ENCODE data around the gene KLHDC7A.

Gene KLHDC7A

DNA sequence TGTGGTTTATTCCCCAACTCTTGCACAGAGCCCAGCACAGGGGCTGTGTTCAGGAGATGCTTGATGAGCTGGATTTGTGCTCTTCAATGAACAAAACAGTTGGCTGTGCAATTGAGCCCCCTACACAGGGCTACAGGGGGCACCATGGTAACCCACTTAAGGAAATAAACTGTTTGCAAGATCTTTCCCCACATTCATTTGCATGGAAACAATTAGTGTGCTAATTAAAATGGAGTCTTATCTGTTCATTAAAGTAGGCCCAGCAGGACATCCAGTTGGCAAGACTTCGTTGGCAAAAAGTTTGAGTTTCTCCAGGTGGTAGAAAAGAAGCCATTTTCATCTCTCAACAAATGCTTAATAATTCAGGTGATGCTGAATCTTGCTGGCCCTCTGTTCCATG is 15.3 kb downstream of the KLHDC7A start:
- H3K4me3 ChIP-seq (ENCODE audit: low read length) = no peak overlapping the region
- no peak for DNase-seq (ENCODE audit: low read depth, low spot score)

DNA sequence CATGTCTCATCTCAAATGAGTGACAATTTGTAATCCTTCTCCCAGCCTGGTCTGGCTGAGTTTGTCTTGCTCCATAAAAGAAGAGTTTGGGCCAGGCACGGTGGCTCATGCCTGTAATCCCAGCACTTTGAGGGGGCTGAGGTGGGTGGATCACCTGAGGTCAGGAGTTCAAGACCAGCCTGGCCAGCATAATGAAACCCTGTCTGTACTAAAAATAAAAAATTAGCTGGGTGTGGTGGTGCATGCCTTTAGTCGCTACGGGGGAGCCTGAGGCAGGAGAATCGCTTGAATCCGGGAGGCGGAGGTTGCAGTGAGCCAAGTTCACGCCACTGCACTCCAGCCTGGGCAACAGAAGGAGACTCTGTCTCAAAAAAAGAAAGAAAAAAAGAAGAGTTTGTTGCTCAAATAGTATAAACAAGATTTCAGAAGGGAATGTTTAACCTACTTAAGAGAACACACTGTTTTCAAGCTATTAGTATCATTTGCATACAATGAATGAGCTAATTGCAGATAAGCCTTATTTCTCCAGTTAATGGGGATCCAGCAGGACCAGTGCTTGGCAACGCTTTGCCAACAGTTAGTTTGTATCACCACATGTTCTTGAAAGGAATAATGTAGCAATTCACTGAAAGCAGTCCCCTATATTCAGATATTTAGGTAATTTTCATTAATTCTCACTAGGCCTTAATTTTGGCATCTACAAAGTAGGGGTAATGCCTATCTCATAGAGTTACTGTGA is 15.9 kb downstream of the KLHDC7A start:
- H3K4me3 ChIP-seq (ENCODE audit: low read length) = no peak overlapping the region
- DNase-seq (ENCODE audit: low read depth, low spot score) = no peak

- H3K4me3 ChIP-seq (ENCODE audit: low read length) = no peak overlapping the region
- DNase-seq (ENCODE audit: low read depth, low spot score) = no peak
These were observed 21.1 kb downstream of the KLHDC7A start for GRCh38 chr1:18501833-18502232.

- no peak for DNase-seq (ENCODE audit: low read depth, low spot score)
- no peak overlapping the region for H3K4me3 ChIP-seq (ENCODE audit: low read length)
These were observed 23.9 kb downstream of the KLHDC7A start for GRCh38 chr1:18504609-18505008.

DNA sequence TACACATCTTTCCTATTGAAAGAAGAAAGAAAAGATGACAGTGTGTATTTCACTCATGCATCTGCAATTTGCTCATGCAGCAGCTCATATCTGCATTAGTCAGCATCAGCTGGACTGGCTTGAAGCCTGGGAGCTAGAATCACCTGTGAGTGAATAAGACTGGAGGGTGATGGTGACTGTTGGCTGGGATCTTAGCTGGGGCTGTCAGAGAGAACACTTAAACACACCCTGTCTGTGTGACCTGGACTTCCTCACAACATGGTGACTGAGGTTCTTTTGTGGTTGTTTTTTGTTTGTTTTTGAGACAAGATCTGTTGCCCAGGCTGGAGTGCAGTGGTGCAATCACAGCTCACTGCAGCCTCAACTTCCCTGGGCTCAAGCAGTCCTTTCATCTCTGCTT is 24.9 kb downstream of the KLHDC7A start:
- no peak for DNase-seq (ENCODE audit: low read depth, low spot score)
- H3K4me3 ChIP-seq (ENCODE audit: low read length) = no peak overlapping the region

GRCh38 chr1:18508084-18508483 is 27.4 kb downstream of the KLHDC7A start:
- H3K4me3 ChIP-seq (ENCODE audit: low read length) = no peak overlapping the region
- DNase-seq (ENCODE audit: low read depth, low spot score) = no peak

DNA sequence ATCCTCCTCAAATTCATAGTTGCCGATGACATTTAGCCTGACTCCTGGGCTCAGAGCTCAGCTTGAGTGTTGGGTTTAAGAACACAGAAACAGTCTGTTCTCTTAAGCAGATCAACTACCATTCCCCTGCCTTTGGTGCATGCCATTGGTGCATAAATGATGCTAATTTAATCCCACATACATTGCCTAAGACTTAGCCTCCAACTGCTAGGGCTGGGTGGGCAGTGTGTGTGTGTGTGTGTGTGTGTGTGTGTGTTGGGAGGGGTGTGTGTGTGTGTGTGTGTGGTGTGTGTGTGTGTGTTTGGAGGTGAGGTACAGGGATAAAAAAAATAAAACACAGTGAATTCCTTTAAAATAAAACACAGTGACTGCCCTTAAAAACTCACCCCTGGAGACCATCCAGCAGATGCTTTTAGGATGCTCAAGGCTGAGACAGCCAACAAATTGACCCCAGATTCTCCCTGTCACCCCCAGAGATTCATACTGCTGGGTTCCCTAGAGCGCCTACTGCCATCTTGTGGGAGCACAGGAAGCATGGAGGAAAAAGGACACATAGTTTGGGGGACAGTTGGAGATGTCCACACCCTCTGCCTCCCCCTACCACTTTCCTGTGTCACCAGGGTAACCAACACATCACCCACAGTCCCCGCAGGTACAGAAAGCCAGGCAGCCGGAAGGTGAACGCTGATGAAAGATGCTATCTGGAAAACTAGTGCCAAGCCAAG is 30.6 kb downstream of the KLHDC7A start:
- no peak for DNase-seq (ENCODE audit: low read depth, low spot score)
- no peak overlapping the region for H3K4me3 ChIP-seq (ENCODE audit: low read length)

DNA sequence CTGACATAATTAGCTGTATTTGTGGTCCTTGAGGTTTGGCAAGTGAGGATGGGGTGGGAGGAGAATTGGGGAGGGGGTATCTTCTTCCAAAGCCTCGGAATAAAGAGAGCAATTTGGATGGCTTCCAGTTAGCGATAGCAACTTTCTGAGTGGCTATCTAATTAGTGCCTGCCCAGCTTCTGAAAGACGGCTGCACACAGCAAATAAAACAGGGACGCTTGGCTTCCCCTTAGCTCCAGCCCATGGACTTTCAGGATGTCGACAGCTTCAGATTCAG is 31.1 kb downstream of the KLHDC7A start:
- H3K4me3 ChIP-seq (ENCODE audit: low read length) = no peak overlapping the region
- DNase-seq (ENCODE audit: low read depth, low spot score) = no peak

DNA sequence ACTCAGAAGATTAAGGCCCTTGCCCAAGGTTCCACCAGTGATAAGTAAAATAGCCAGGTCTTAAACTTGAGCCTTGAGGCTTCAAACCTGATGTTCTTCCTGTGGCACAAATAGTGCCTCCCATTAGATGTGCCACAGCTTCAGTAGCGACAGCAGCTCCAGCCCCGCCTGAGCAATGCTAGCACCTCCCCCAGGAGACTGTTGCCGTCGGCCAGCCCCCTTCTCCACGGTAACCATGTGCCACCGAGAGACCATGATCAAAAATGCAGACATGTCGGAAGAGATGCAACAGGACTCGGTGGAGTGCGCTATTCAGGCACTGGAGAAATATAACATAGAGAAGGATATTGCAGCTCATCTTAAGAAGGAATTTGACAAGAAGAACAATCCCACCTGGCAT is 32.2 kb downstream of the KLHDC7A start:
- DNase-seq (ENCODE audit: low read depth, low spot score) = no peak
- H3K4me3 ChIP-seq (ENCODE audit: low read length) = no peak overlapping the region

DNA sequence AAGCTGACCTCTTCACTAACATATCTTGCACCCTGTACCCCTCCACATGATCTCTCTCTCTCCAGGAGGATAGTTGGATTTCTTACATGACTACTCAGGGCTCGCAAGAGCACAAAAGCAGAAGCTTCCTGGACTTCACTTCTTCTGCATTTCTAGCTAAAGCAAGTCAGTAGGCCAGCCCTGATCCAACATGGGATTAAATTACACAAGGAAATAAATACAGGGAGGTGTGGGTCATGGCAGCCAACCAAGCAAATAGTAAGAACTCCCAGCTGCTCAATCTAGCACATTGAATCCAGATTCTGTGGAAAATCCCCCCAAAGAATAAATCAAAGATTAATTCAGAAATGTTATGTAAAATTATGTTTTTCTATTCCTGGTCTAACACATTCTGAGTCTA is 33.3 kb downstream of the KLHDC7A start:
- no peak for DNase-seq (ENCODE audit: low read depth, low spot score)
- no peak overlapping the region for H3K4me3 ChIP-seq (ENCODE audit: low read length)

DNA sequence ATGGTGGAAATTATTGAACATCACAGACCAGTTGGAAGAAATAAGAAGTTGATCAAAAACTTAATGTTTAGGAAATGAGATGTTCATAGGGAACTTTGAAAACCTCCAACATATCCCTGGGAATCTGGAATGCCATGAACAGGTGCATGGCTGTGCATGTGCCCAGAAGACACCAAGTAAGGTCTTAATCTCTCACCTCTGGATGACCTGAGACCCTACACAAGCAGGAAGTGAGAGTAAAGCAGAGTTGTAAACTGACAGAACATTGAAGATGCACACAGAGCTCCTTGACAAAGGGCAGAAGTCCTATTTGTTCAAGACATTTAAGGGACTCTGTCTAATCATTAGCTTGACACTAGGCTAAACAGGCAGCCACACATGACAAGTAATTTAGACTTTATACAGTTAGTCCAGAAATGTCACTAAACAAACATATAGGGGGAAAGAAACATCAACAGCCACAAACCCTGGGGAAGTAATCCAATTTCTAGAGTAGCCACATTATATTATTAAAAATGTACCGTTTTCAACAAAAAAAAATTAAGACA is 34.5 kb downstream of the KLHDC7A start:
- DNase-seq (ENCODE audit: low read depth, low spot score) = no peak
- H3K4me3 ChIP-seq (ENCODE audit: low read length) = no peak overlapping the region

GRCh38 chr1:18516473-18516872 is 35.7 kb downstream of the KLHDC7A start:
- DNase-seq (ENCODE audit: low read depth, low spot score) = no peak
- no peak overlapping the region for H3K4me3 ChIP-seq (ENCODE audit: low read length)

GRCh38 chr1:18526436-18527275 is 45.9 kb downstream of the KLHDC7A start:
- no peak overlapping the region for H3K4me3 ChIP-seq (ENCODE audit: low read length)
- DNase-seq (ENCODE audit: low read depth, low spot score) = no peak

GRCh38 chr1:18527514-18527913 is 46.8 kb downstream of the KLHDC7A start:
- no peak overlapping the region for H3K4me3 ChIP-seq (ENCODE audit: low read length)
- no peak for DNase-seq (ENCODE audit: low read depth, low spot score)

- no peak for DNase-seq (ENCODE audit: low read depth, low spot score)
- H3K4me3 ChIP-seq (ENCODE audit: low read length) = no peak overlapping the region
These were observed 47.2 kb downstream of the KLHDC7A start for GRCh38 chr1:18527921-18528320.

- no peak for DNase-seq (ENCODE audit: low read depth, low spot score)
- no peak overlapping the region for H3K4me3 ChIP-seq (ENCODE audit: low read length)
These were observed 47.9 kb downstream of the KLHDC7A start for GRCh38 chr1:18528616-18529015.

DNA sequence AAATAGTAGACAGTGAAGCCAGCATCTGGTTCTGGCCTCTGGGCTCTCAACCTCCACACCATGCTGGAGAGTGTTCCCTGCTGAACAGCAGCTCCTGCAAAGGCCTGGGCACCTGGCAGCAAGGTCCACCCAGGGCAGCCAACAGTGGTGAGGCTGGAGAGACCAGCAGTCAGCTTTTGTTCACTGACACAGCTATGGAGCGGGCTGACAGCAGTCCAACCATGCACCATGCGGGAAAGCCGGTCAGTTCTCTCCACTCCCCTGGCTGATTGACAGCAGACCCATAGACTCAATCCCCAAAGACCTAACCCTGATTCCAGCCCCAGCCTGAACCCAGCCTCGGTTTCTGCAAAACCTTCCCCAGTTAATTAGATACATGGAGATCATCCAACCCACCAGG is 49.0 kb downstream of the KLHDC7A start:
- no peak for DNase-seq (ENCODE audit: low read depth, low spot score)
- H3K4me3 ChIP-seq (ENCODE audit: low read length) = no peak overlapping the region

- DNase-seq (ENCODE audit: low read depth, low spot score) = no peak
- H3K4me3 ChIP-seq (ENCODE audit: low read length) = no peak overlapping the region
These were observed 50.1 kb downstream of the KLHDC7A start for GRCh38 chr1:18530587-18531502.

DNA sequence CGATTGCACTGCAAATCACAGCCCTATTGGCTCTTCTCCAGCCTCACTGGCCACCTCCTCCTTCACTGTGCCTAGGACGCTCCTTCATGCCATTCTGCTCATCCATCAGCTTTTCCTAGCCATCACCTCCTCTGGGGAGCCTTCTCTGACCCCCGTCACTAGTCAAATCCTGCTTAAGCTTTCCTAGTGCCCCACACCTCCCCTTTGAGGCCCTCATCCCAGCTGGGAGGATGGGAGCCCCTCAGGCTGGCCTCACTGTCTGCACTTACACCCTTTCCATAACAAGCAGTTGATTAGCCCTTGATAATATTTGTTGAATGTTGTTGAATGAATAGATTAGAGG is 50.7 kb downstream of the KLHDC7A start:
- no peak for DNase-seq (ENCODE audit: low read depth, low spot score)
- H3K4me3 ChIP-seq (ENCODE audit: low read length) = no peak overlapping the region

All from Jurkat, Clone E6-1 (cell line).